Esophagus squamous epithelium (tissue), 5 donors: ENCODE results near the gene MOB1A. TPM values are rescaled to one million over a fixed set of nuclear protein-coding genes. Genes with fewer than 3 reads are reported as not detected.
A peak's percentile ranks its signal among the peaks of the same experiment; 100 is the strongest.

Experiments
- DNase-seq: peaks from one replicate; lab custom pipeline; 2025; lab: John Stamatoyannopoulos, UW
- H3K27ac ChIP-seq, 4 donors: fragments of 200-600 bp; sonication (generic); one replicate each; pipeline ENCODE4 v1.5.1; 2016 to 2019; ENCODE audit warnings: mild to moderate bottlenecking in 1 of 4
- H3K27me3 ChIP-seq, 4 donors: fragments of 200-600 bp; sonication (generic); 1 replicate in 3 of 4; 2 replicates in 1 of 4; pipeline versions ENCODE4 v1.5.1 to v1.6.0; 2017 to 2021; ENCODE audit warnings: antibody characterized with exemption in 1 of 4
- H3K36me3 ChIP-seq, 3 donors: fragments of 200-600 bp; sonication (generic); one replicate each; pipeline ENCODE4 v1.5.1; 2016 to 2019
- H3K4me1 ChIP-seq, 3 donors: fragments of 200-600 bp; sonication (generic); one replicate each; pipeline ENCODE4 v1.5.1; 2017 to 2019
- H3K4me3 ChIP-seq, 4 donors: fragments of 200-600 bp; sonication (generic); 1 replicate in 3 of 4; 2 replicates in 1 of 4; pipeline ENCODE4 v1.5.1; 2016 to 2019; ENCODE audit warnings: mild to moderate bottlenecking in 2 of 4, moderate library complexity in 1 of 4
- H3K9me3 ChIP-seq, 3 donors: fragments of 200-600 bp; sonication (generic); one replicate each; pipeline ENCODE4 v1.5.1; 2016 to 2019
- POLR2A ChIP-seq, 4 donors: fragments of 450-650 bp; IDR thresholded peaks; one replicate each; pipeline ENCODE4 v1.6.1; 2017; ENCODE audit warnings: antibody characterized with exemption in 4 of 4, mild to moderate bottlenecking in 4 of 4, moderate library complexity in 3 of 4
- WGBS, 2 donors: methylation state at CpG; one replicate each; pipeline ENCODE4 v1.1.5; 2018; 5-methylcytosine and 5-hydroxymethylcytosine counted together
- intact Hi-C: fragments of 100-400 bp; cut with DNase I; formaldehyde crosslinking; loops from one replicate; pipeline ENCODE4 v1.15.0; 2022
- total RNA-seq, 4 donors: library from RNA; depleted of rRNA; stranded (reverse); fragments of >200 nt; gene quantifications; one replicate each; pipeline ENCODE4 v1.1.0, GENCODE V29; 2016
- TF ChIP-seq, protein P1 (sequence below), 6 experiments: fragments of 450-650 bp in 4 of 6; fragments of 200-600 bp in 2 of 6; sonication (generic) in 2 of 6; IDR thresholded peaks; one replicate each; pipeline ENCODE4 v1.5.1; 2016 to 2019; ENCODE audit warnings: antibody characterized with exemption in 6 of 6, mild to moderate bottlenecking in 4 of 6, moderate library complexity in 4 of 6
- donor health status: DM: yes; HTN: yes; CAD: no.

Gene MOB1A
- total RNA-seq, 4 donors from 2014 or later: 87.9 to 125 (median 102) TPM

DNA sequence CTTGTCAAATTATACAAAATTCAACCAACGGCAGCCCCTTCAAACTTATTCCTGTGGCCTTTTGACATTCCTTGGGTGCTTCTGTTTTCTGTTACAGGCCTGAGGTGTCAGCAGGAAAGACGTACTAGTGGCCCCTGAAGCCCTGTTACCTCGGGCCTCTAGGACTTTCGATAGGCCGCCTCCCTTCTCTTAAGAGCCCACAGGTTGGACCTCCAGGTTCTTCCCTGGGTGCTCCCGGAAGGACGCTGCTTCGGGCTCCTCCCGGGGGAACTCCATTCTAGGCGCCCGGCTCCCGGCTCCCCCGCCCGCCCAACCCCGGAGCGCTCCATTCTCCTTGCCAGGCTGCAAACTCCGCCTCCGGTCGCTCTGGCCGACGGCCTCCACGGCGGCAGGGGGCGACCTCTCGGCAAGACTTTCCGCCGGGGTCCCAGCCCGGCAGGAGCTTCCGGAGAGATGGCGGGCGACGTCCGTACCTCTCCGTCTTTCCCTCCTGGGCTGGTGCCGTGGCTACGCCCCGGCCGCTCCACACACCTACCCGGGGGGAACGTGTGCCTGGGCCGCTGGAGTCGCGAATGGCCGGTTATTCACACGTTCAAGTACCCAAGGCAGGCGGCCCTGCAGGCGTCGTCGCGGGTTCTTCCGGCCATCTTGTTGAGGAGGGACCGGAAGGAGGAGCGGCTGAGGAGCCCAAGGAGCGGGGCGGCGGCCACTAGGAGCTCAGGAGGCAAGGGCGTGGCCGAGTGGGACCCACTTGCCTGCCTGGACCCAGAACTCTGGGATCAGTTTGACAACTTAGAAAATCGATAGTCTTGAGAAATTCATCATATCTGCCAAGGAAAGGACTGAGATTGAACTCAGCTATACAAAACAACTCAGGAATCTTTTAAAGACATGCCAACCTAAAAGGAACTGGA lies 58.5 kb downstream of the MOB1A start:
- H3K27ac ChIP-seq: peak overlapping the region; percentile 84 to 92 (median 90)
- 12 to 13% methylated on average over 7 to 17 of the region's 59 CpGs for WGBS, 2 donors
- TF ChIP-seq, protein P1, sequence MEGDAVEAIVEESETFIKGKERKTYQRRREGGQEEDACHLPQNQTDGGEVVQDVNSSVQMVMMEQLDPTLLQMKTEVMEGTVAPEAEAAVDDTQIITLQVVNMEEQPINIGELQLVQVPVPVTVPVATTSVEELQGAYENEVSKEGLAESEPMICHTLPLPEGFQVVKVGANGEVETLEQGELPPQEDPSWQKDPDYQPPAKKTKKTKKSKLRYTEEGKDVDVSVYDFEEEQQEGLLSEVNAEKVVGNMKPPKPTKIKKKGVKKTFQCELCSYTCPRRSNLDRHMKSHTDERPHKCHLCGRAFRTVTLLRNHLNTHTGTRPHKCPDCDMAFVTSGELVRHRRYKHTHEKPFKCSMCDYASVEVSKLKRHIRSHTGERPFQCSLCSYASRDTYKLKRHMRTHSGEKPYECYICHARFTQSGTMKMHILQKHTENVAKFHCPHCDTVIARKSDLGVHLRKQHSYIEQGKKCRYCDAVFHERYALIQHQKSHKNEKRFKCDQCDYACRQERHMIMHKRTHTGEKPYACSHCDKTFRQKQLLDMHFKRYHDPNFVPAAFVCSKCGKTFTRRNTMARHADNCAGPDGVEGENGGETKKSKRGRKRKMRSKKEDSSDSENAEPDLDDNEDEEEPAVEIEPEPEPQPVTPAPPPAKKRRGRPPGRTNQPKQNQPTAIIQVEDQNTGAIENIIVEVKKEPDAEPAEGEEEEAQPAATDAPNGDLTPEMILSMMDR (IDR thresholded peaks at IDR 0.05): peak; percentile 31 to 72 (median 52)
- peak in 1 of 4 donors; percentile 17 for TF ChIP-seq POLR2A (IDR thresholded peaks at IDR 0.05)
- peak overlapping the region; percentile 64 to 83 (median 74) for H3K4me3 ChIP-seq
- no peaks in the 10 kb centered on the region for H3K27me3 ChIP-seq
- DNase-seq: peak; percentile 29
- H3K9me3 ChIP-seq: peaks cover 0 to 7% (median 0%) of the 10 kb centered on the region in 3 donors
- peaks cover 0 to 11% (median 0%) of the 10 kb centered on the region in 3 donors for H3K4me1 ChIP-seq
- H3K36me3 ChIP-seq: no peaks in the 10 kb centered on the region
- intact Hi-C loops: no loop called here

DNA sequence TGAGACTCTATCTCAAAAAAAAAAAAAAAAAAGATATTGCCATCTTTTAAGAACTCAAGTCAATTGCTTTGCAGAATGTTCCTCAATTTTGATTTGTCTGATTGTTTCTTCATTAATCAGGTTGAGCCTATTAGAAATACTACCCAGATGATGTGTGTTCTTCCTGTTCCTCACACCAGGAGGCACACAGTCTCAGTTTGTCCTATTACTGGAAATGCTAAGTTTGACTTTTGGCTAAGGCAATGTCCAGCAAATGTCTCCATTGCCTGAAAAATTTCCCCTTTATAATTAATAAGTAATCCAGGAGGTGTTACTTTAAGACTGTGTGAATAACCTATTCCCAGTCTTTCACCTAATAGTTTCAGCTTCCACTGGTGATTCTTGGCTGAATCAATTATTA lies 59.3 kb downstream of the MOB1A start:
- DNase-seq: no peak
- H3K36me3 ChIP-seq: no peaks in the 10 kb centered on the region
- H3K9me3 ChIP-seq: peaks cover 0 to 7% (median 0%) of the 10 kb centered on the region in 3 donors
- H3K4me1 ChIP-seq: peaks cover 0 to 11% (median 0%) of the 10 kb centered on the region in 3 donors
- no peak for TF ChIP-seq POLR2A (IDR thresholded peaks at IDR 0.05)
- TF ChIP-seq, protein P1 (IDR thresholded peaks at IDR 0.05): peak in 1 of 6 experiments; percentile 32
- H3K27me3 ChIP-seq: no peaks in the 10 kb centered on the region
- intact Hi-C loops: no loop called here
- peak overlapping the region in 1 of 4 donors; percentile 92 for H3K27ac ChIP-seq
- peak overlapping the region in 2 of 4 donors; percentile 70 to 78 for H3K4me3 ChIP-seq

DNA sequence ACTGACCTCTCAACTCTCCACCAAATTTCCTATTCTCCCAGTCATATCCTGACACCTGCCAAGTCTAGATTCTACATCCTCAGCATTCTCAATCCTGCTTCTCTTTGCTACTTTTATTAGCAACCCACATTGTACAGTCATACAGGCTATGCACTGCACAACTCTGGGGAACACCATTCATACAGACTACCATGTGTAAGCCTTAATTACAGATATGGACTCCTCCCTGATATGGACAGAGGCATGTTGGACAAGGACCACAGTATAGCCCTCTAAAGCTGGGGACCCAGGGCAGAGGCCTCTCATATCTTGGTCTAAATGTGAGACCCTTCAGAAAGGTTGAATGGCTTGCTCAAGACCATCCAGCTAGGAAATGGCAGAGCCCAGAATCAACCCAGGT lies 67.3 kb downstream of the MOB1A start:
- TF ChIP-seq, protein P1 (IDR thresholded peaks at IDR 0.05): no peak
- no peak for TF ChIP-seq POLR2A (IDR thresholded peaks at IDR 0.05)
- Histone ChIP-seq H3K36me3 (peaks cover 0 to 6% (median 0%) of the 10 kb centered on the region in 3 donors), H3K4me3 (no peak overlapping the region), H3K27me3 (no peaks in the 10 kb centered on the region), H3K9me3 (no peaks in the 10 kb centered on the region), H3K4me1 (no peaks in the 10 kb centered on the region), H3K27ac (no peak overlapping the region)
- intact Hi-C loops: no loop called here
- DNase-seq: no peak

DNA sequence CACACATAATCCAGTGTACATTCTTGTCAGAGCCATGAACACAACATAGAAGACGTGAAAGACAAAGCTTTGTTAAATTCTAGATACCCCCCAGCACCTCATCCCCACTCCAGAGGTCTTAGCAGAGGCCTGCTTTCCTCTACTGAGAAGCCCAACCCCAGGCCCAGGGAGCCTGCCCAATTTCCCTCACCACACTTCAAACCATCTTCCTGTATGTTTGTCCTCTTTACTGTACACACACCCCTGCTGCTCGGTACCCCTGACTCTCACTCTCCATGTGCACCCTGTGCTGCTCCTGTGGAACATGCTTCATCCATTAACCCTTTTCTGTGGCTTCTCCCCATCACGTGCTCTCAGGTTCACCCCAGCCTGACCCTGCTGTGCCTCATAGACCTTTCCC lies 68.1 kb downstream of the MOB1A start:
- no peak overlapping the region for H3K27ac ChIP-seq
- H3K27me3 ChIP-seq: no peaks in the 10 kb centered on the region
- no peak overlapping the region for H3K4me3 ChIP-seq
- H3K36me3 ChIP-seq: peaks cover 0 to 6% (median 0%) of the 10 kb centered on the region in 3 donors
- DNase-seq: no peak
- TF ChIP-seq, protein P1 (IDR thresholded peaks at IDR 0.05): no peak
- TF ChIP-seq POLR2A (IDR thresholded peaks at IDR 0.05): no peak
- 83 to 88% methylated on average over 3 of the region's 3 CpGs for WGBS, 2 donors
- no peaks in the 10 kb centered on the region for H3K4me1 ChIP-seq
- no peaks in the 10 kb centered on the region for H3K9me3 ChIP-seq
- intact Hi-C loops: no loop called here

DNA sequence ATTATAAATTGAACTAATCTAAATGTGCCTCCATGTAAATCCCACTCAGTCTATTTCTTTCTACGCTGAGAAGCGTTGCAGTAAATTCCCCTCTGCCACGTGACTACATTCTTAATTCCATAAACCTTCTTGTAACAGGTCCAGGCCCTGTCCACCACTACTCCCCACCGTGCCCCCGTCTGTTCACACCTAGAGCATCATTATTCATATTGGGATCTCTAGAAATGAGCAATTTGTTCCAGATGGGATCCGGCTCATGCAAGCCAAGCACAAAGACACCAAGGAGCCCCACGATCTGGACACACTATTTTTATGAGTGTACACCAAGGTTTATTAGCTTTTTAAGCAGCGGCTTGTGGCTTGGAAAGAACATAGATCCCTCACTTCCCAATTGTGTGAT lies 69.1 kb downstream of the MOB1A start:
- WGBS, 2 donors: 91 to 92% methylated on average over 8 of the region's 8 CpGs
- TF ChIP-seq POLR2A (IDR thresholded peaks at IDR 0.05): no peak
- TF ChIP-seq, protein P1 (IDR thresholded peaks at IDR 0.05): no peak
- Histone ChIP-seq H3K27me3 (no peaks in the 10 kb centered on the region), H3K27ac (no peak overlapping the region), H3K4me3 (no peak overlapping the region), H3K4me1 (no peaks in the 10 kb centered on the region), H3K36me3 (peaks cover 0 to 13% (median 0%) of the 10 kb centered on the region in 3 donors), H3K9me3 (no peaks in the 10 kb centered on the region)
- DNase-seq: no peak
- intact Hi-C loops: no loop called here
